GM18867 (cell line): ENCODE measurements around the gene BOD1L1.
A peak's percentile ranks its signal among the peaks of the same experiment; 100 is the strongest.

Source experiments
- ATAC-seq: cut with Tn5 transposase; IDR thresholded peaks from one replicate; pipeline ENCODE4 v1.9.1; 2021; ENCODE audit warnings: mild to moderate bottlenecking, moderate library complexity; ENCODE audit not compliant: unreplicated experiment

The BOD1L1 gene

GRCh38 chr4:13626492-13627177 lies 890 bp downstream of the BOD1L1 start:
- ATAC-seq = no peak

GRCh38 chr4:13618212-13618806 lies 9.2 kb downstream of the BOD1L1 start:
- no peak for ATAC-seq

- ATAC-seq = no peak
Observed at GRCh38 chr4:13617801-13618200, 9.7 kb downstream of the BOD1L1 start.

GRCh38 chr4:13616597-13616996 lies 10.9 kb downstream of the BOD1L1 start:
- no peak for ATAC-seq

- peak; percentile 67 for ATAC-seq
Observed at GRCh38 chr4:13615161-13615560, 12.4 kb downstream of the BOD1L1 start.

- no peak for ATAC-seq
Observed at GRCh38 chr4:13612569-13612968, 15.0 kb downstream of the BOD1L1 start.

- ATAC-seq = peak; percentile 97
Observed at GRCh38 chr4:13611283-13611842, 16.2 kb downstream of the BOD1L1 start.

GRCh38 chr4:13605330-13605729 lies 22.2 kb downstream of the BOD1L1 start:
- ATAC-seq = no peak

GRCh38 chr4:13601848-13602247 lies 25.7 kb downstream of the BOD1L1 start:
- ATAC-seq = no peak

GRCh38 chr4:13601048-13601447 lies 26.5 kb downstream of the BOD1L1 start:
- ATAC-seq = peak; percentile 80

GRCh38 chr4:13599159-13599558 lies 28.4 kb downstream of the BOD1L1 start:
- ATAC-seq = no peak

GRCh38 chr4:13597604-13598003 lies 29.9 kb downstream of the BOD1L1 start:
- no peak for ATAC-seq

- no peak for ATAC-seq
Observed at GRCh38 chr4:13597141-13597540, 30.4 kb downstream of the BOD1L1 start.

GRCh38 chr4:13592220-13592619 lies 35.3 kb downstream of the BOD1L1 start:
- ATAC-seq = no peak

- no peak for ATAC-seq
Observed at GRCh38 chr4:13590766-13591165, 36.8 kb downstream of the BOD1L1 start.

- no peak for ATAC-seq
Observed at GRCh38 chr4:13588954-13589353, 38.6 kb downstream of the BOD1L1 start.

GRCh38 chr4:13584481-13584880 lies 43.0 kb downstream of the BOD1L1 start:
- no peak for ATAC-seq

GRCh38 chr4:13580036-13580435 lies 47.5 kb downstream of the BOD1L1 start:
- ATAC-seq = no peak

- ATAC-seq = no peak
Observed at GRCh38 chr4:13577660-13578059, 49.9 kb downstream of the BOD1L1 start.

- no peak for ATAC-seq
Observed at GRCh38 chr4:13570916-13571315, 56.6 kb downstream of the BOD1L1 start.

- ATAC-seq = no peak
Observed at GRCh38 chr4:13567125-13567524, 60.4 kb downstream of the BOD1L1 start.

GRCh38 chr4:13562876-13563275 lies 64.6 kb downstream of the BOD1L1 start:
- no peak for ATAC-seq
